Neural cell (in vitro differentiated cells): ENCODE measurements around the gene SCGN. TPM values are rescaled to one million over a fixed set of nuclear protein-coding genes. Genes with fewer than 3 reads are reported as not detected.

Source experiments
- H2AFZ ChIP-seq: fragments of 200-600, 300-800 bp; sonication (generic), shearing (Covaris generic); 2 replicates; pipeline ENCODE4 v1.6.0; 2014; ENCODE audit warnings: low read depth, mild to moderate bottlenecking, antibody characterized with exemption, low read length, moderate library complexity
- H3F3A ChIP-seq: fragments of 200-600 bp; shearing (Covaris generic); 2 replicates; pipeline ENCODE4 v1.6.1; 2016; ENCODE audit warnings: mild to moderate bottlenecking, moderate library complexity, mixed read lengths, antibody characterized with exemption, low read length; ENCODE audit not compliant: insufficient read depth, poor library complexity, severe bottlenecking
- H3K27ac ChIP-seq: fragments of 200-600, 300-800 bp; sonication (generic), shearing (Covaris generic); 2 replicates; pipeline ENCODE4 v1.5.1; 2014; ENCODE audit warnings: mild to moderate bottlenecking, low read length, moderate library complexity
- H3K27me3 ChIP-seq: fragments of 300-800, 200-600 bp; sonication (generic), shearing (Covaris generic); 2 replicates; pipeline ENCODE4 v1.6.0; 2014; ENCODE audit warnings: mild to moderate bottlenecking, low read depth, low read length, moderate library complexity; ENCODE audit not compliant: insufficient read depth
- H3K36me3 ChIP-seq: fragments of 300-800, 200-600 bp; sonication (generic), shearing (Covaris generic); 2 replicates; pipeline ENCODE4 v1.5.1; 2014; ENCODE audit warnings: mild to moderate bottlenecking, antibody characterized with exemption, low read length, moderate library complexity; ENCODE audit not compliant: insufficient read depth
- H3K4me2 ChIP-seq: fragments of 300-800, 200-600 bp; sonication (generic), shearing (Covaris generic); 2 replicates; pipeline ENCODE4 v1.6.0; 2014; ENCODE audit warnings: mild to moderate bottlenecking, low read length
- H3K4me3 ChIP-seq: fragments of 300-800, 200-600 bp; sonication (generic), shearing (Covaris generic); 2 replicates; pipeline ENCODE4 v1.5.1; 2014; ENCODE audit warnings: mild to moderate bottlenecking, low read length, moderate library complexity
- H3K79me2 ChIP-seq: fragments of 200-600 bp; shearing (Covaris generic); replicated peaks from 2 replicates; pipeline ENCODE4 v1.6.0; 2014; ENCODE audit warnings: mild to moderate bottlenecking, low read length, moderate library complexity; ENCODE audit not compliant: insufficient read depth
- H3K9ac ChIP-seq: fragments of 300-800, 200-600 bp; sonication (generic), shearing (Covaris generic); 2 replicates; pipeline ENCODE4 v1.6.1; 2016; ENCODE audit warnings: mild to moderate bottlenecking, low read length, mixed read lengths
- H3K9me2 ChIP-seq: fragments of 200-600 bp; shearing (Covaris generic); 2 replicates; pipeline ENCODE4 v1.6.1; 2016; ENCODE audit warnings: mild to moderate bottlenecking, low read length, mixed read lengths; ENCODE audit not compliant: insufficient read depth
- H3K9me3 ChIP-seq: fragments of 200-600, 300-800 bp; sonication (generic), shearing (Covaris generic); 2 replicates; pipeline ENCODE4 v1.6.1; 2016; ENCODE audit warnings: mild to moderate bottlenecking, mixed run types, low read length, moderate library complexity, mixed read lengths
- H4K20me1 ChIP-seq: fragments of 200-600 bp; shearing (Covaris generic); 2 replicates; pipeline ENCODE4 v1.6.1; 2016; ENCODE audit warnings: mild to moderate bottlenecking, mixed run types; ENCODE audit not compliant: insufficient read depth
- EP300 ChIP-seq: fragments of 450-650 bp; conservative IDR thresholded peaks from 2 replicates; pipeline ENCODE4 v1.6.1; 2014; ENCODE audit warnings: antibody characterized with exemption, mild to moderate bottlenecking, moderate library complexity; ENCODE audit not compliant: poor library complexity, severe bottlenecking
- EZH2 ChIP-seq: fragments of 200-600, 300-800 bp; shearing (Covaris generic), sonication (generic); IDR thresholded peaks from 2 replicates; pipeline ENCODE4 v1.6.1; 2014; ENCODE audit warnings: antibody characterized with exemption, low read length, borderline replicate concordance, mild to moderate bottlenecking; ENCODE audit not compliant: insufficient read depth, poor library complexity, severe bottlenecking
- MXI1 ChIP-seq: fragments of 450-650 bp; conservative IDR thresholded peaks from 2 replicates; pipeline ENCODE4 v1.6.1; 2014; ENCODE audit warnings: antibody characterized with exemption, mild to moderate bottlenecking; ENCODE audit not compliant: poor library complexity, severe bottlenecking
- POLR2AphosphoS5 ChIP-seq: IDR thresholded peaks from 2 replicates; pipeline ENCODE4 v1.6.1; 2012
- RAD21 ChIP-seq: fragments of 450-650 bp; conservative IDR thresholded peaks from 2 replicates; pipeline ENCODE4 v1.6.1; 2014; ENCODE audit warnings: antibody characterized with exemption, mild to moderate bottlenecking, moderate library complexity
- SMC3 ChIP-seq: fragments of 450-650 bp; conservative IDR thresholded peaks from 2 replicates; pipeline ENCODE4 v1.6.1; 2014; ENCODE audit warnings: antibody characterized with exemption, mild to moderate bottlenecking, moderate library complexity; ENCODE audit not compliant: poor library complexity
- TAF1 ChIP-seq: IDR thresholded peaks from 2 replicates; pipeline ENCODE4 v1.6.1; 2012; ENCODE audit warnings: low read depth
- polyA plus RNA-seq: library from polyadenylated mRNA; depleted of rRNA; stranded (reverse); fragments of >200 nt; gene quantifications from 2 replicates; pipeline ENCODE4 v1.2.3, GENCODE V29; 2014
- TF ChIP-seq, protein P1 (sequence below): fragments of 450-650 bp; IDR thresholded peaks from 2 replicates; pipeline ENCODE4 v1.5.1; 2014; ENCODE audit warnings: antibody characterized with exemption, mild to moderate bottlenecking, moderate library complexity; ENCODE audit not compliant: poor library complexity, severe bottlenecking
- TF ChIP-seq, protein P2 (sequence below): IDR thresholded peaks from 2 replicates; pipeline ENCODE4 v1.6.1; 2012; ENCODE audit warnings: borderline replicate concordance

The SCGN gene
- polyA plus RNA-seq, 1 donor from 2014 or later, result 254 TPM

DNA sequence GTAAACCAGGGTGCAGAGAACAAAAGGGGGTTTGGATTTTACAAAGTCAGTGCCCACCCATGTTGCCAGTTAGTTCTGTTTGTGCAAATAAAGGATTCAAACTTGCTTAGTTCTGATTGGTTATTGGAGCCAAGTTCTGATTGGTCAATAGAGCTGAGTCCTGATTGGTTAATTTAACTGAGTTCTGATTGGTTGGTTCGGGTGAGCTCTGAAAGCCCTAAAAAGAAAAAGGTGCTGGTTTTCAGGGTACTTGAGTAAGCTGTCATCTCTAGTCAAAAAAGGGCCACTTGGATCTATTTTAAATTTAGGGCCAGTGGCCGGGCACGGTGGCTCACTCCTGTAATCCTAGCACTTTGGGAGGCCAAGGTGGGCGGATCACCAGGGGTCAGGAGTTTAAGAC, 47.6 kb downstream of the SCGN start:
- TF ChIP-seq POLR2AphosphoS5, result no peak
- no peak for TF ChIP-seq MXI1
- TF ChIP-seq TAF1, result no peak
- TF ChIP-seq, protein P1, sequence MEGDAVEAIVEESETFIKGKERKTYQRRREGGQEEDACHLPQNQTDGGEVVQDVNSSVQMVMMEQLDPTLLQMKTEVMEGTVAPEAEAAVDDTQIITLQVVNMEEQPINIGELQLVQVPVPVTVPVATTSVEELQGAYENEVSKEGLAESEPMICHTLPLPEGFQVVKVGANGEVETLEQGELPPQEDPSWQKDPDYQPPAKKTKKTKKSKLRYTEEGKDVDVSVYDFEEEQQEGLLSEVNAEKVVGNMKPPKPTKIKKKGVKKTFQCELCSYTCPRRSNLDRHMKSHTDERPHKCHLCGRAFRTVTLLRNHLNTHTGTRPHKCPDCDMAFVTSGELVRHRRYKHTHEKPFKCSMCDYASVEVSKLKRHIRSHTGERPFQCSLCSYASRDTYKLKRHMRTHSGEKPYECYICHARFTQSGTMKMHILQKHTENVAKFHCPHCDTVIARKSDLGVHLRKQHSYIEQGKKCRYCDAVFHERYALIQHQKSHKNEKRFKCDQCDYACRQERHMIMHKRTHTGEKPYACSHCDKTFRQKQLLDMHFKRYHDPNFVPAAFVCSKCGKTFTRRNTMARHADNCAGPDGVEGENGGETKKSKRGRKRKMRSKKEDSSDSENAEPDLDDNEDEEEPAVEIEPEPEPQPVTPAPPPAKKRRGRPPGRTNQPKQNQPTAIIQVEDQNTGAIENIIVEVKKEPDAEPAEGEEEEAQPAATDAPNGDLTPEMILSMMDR, result no peak
- no peak for TF ChIP-seq EZH2
- TF ChIP-seq EP300, result no peak
- no peak for TF ChIP-seq RAD21
- TF ChIP-seq SMC3, result no peak
- TF ChIP-seq, protein P2, sequence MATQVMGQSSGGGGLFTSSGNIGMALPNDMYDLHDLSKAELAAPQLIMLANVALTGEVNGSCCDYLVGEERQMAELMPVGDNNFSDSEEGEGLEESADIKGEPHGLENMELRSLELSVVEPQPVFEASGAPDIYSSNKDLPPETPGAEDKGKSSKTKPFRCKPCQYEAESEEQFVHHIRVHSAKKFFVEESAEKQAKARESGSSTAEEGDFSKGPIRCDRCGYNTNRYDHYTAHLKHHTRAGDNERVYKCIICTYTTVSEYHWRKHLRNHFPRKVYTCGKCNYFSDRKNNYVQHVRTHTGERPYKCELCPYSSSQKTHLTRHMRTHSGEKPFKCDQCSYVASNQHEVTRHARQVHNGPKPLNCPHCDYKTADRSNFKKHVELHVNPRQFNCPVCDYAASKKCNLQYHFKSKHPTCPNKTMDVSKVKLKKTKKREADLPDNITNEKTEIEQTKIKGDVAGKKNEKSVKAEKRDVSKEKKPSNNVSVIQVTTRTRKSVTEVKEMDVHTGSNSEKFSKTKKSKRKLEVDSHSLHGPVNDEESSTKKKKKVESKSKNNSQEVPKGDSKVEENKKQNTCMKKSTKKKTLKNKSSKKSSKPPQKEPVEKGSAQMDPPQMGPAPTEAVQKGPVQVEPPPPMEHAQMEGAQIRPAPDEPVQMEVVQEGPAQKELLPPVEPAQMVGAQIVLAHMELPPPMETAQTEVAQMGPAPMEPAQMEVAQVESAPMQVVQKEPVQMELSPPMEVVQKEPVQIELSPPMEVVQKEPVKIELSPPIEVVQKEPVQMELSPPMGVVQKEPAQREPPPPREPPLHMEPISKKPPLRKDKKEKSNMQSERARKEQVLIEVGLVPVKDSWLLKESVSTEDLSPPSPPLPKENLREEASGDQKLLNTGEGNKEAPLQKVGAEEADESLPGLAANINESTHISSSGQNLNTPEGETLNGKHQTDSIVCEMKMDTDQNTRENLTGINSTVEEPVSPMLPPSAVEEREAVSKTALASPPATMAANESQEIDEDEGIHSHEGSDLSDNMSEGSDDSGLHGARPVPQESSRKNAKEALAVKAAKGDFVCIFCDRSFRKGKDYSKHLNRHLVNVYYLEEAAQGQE, result no peak
- Histone ChIP-seq H3K36me3 (no peaks in the 10 kb centered on the region), H3F3A (no peaks in the 10 kb centered on the region), H3K9ac (no peak overlapping the region), H3K27me3 (no peaks in the 10 kb centered on the region), H3K4me2 (no peak overlapping the region), H3K9me2 (no peaks in the 10 kb centered on the region), H2AFZ (no peak overlapping the region), H3K4me3 (no peak overlapping the region), H3K79me2 (no peaks in the 10 kb centered on the region), H3K9me3 (no peaks in the 10 kb centered on the region), H3K27ac (no peak overlapping the region), H4K20me1 (no peaks in the 10 kb centered on the region)

DNA sequence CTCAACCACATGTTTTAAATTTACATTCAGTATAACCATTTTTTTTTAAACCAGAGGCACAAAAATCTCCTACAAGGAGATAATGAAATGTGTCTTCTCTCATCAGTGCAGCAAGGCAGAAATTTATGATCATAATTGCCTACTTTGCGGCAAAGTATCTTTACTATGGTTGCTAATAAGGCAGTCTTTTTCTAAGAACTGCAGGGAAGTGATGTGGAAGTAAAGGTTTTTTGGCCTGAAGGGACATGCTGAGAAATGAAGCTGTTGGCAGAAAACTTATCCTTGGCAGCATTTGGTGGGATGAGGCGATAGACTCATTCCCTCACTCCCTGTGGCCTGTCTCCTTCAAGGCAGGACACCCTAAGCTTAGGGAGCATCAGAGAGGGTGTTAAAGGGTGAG, 48.7 kb downstream of the SCGN start:
- Histone ChIP-seq H3F3A (no peaks in the 10 kb centered on the region), H3K4me2 (no peak overlapping the region), H3K9me2 (no peaks in the 10 kb centered on the region), H3K9ac (no peak overlapping the region), H3K27ac (no peak overlapping the region), H3K36me3 (no peaks in the 10 kb centered on the region), H2AFZ (no peak overlapping the region), H3K9me3 (no peaks in the 10 kb centered on the region), H3K79me2 (no peaks in the 10 kb centered on the region), H3K27me3 (no peaks in the 10 kb centered on the region), H3K4me3 (no peak overlapping the region), H4K20me1 (no peaks in the 10 kb centered on the region)
- TF ChIP-seq POLR2AphosphoS5 (no peak), SMC3 (no peak)
- TF ChIP-seq, protein P1, result no peak
